Endometrial microvascular endothelial cells (primary cell): ENCODE measurements around the gene CPE. TPM values are rescaled to one million over a fixed set of nuclear protein-coding genes. Genes with fewer than 3 reads are reported as not detected.

Experiments
- in situ Hi-C: cut with HindIII; loops from 2 replicates; pipeline ENCODE4 v1.10.0; 2017; ENCODE audit warnings: low sequenced_read_pairs, low pct_unique_long_range_greater_than_20kb; ENCODE audit errors: inconsistent ontology term
- total RNA-seq: library from RNA; depleted of rRNA; stranded (reverse); fragments of >200 nt; gene quantifications from one replicate; pipeline ENCODE4 v1.2.3, GENCODE V29; 2015; ENCODE audit errors: inconsistent ontology term

The CPE gene
- total RNA-seq, 1 donor from 2014 or later = 0.09 TPM

DNA sequence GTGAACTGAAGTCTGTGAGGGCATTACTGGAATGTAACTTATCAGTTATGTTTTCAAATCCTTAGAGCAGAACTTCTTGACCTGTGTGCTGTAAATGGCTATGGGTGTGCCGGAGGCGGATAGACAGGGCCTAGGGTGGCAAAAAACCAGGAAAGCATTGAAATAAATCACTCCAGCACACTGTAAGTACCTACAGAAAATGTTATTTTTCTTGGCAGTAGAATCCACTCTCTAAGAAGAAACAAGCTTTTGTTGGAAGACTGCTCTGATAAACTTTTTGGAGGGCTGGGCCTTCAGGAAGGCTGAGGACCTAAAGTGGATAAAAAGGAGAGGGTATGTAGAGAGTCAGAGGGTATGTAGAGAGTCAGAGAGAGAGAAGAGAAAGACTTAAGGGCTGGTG lies 14.9 kb downstream of the CPE start:
- in situ Hi-C loops = no loop called here

GRCh38 chr4:165394275-165394674 lies 15.5 kb downstream of the CPE start:
- in situ Hi-C loops = no loop called here

- in situ Hi-C loops = no loop called here
Measured at GRCh38 chr4:165398570-165398969, 19.8 kb downstream of the CPE start.

DNA sequence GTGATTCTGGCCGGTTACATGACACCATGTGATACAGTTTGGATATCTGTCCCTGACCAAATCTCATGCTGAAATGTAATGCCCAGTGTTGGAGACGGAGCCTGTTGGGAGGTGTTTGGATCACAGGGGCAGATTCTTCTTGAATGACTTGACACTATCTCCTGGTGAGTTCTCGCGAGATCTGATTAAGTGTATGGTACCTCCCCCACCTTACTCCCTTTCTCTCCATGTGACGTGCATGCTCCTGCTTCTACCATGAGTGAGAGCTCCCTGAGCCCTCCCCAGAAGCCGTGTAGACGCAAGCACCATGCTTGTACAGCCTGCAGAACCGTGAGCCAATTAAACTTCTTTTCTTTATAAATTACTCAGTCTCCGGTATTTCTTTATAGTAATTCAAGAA lies 23.6 kb downstream of the CPE start:
- in situ Hi-C loops = no loop called here

- in situ Hi-C loops = no loop called here
Measured at GRCh38 chr4:165403048-165403447, 24.2 kb downstream of the CPE start.

GRCh38 chr4:165403637-165404036 lies 24.8 kb downstream of the CPE start:
- in situ Hi-C loops = no loop called here

GRCh38 chr4:165404080-165404479 lies 25.3 kb downstream of the CPE start:
- in situ Hi-C loops = no loop called here

DNA sequence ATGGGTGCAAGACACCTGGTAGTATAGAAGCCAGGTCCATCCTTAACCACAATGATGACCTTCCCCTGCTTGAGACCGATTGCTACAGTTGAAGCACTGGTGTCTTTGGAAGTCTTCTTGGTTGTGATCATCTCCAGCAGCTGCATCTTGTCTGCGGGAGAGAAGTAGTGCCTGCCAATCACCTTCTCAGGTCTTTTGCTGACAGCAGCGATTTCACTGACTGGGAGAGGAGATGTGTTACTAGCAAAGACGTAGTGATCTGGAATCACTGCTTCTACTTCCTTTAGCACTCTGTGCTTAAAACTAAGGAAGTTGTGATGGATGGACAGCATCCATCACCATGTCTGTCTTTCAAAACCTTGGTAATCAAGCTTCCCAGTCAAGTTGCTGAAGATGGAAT lies 25.9 kb downstream of the CPE start:
- in situ Hi-C loops = no loop called here

GRCh38 chr4:165410214-165410613 lies 31.4 kb downstream of the CPE start:
- in situ Hi-C loops = no loop called here

GRCh38 chr4:165415910-165416309 lies 37.1 kb downstream of the CPE start:
- in situ Hi-C loops = no loop called here

- in situ Hi-C loops = no loop called here
Measured at GRCh38 chr4:165418073-165418472, 39.3 kb downstream of the CPE start.

- in situ Hi-C loops = no loop called here
Measured at GRCh38 chr4:165425629-165426028, 46.8 kb downstream of the CPE start.

DNA sequence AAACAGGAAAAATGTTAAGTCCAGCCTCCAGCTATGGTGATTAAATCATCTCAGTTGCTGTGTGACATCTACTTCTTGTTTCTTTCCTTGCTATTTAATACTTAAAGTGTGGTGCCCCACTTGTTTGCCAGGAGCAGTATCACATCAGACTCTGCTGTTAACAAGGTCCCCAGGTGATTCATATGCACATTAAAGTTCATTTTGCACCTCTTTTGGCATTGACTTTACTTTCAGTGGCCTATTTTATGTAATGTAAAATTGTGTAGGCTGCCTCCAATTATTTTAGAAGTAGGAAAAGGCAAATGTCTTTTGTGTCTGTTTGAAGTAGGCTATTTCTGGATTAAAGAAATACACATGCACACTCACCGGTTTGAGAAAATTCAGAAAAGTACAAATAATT lies 47.5 kb downstream of the CPE start:
- in situ Hi-C loops = no loop called here

DNA sequence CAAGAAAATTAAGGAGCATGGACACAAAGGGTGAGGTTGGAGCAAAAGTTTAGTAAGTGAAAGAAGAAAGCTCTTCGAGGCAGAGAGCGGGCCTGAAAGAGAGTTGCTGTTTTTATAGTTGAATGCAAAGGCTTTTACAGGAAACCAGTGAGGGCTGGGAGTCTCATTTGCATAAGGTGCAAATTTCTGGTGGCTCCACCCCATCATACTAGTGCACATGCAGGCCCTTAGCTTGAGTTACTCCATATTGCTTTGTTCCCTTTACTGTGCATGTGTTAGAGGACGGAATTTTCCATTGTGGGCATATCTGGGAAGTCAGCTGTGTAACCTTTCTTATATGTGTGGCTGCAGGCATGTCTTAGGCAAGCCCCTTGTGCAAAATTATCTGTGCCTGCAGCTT lies 48.0 kb downstream of the CPE start:
- in situ Hi-C loops = no loop called here

GRCh38 chr4:165428957-165429356 lies 50.1 kb downstream of the CPE start:
- in situ Hi-C loops = no loop called here

GRCh38 chr4:165433529-165433928 lies 54.7 kb downstream of the CPE start:
- in situ Hi-C loops = no loop called here

DNA sequence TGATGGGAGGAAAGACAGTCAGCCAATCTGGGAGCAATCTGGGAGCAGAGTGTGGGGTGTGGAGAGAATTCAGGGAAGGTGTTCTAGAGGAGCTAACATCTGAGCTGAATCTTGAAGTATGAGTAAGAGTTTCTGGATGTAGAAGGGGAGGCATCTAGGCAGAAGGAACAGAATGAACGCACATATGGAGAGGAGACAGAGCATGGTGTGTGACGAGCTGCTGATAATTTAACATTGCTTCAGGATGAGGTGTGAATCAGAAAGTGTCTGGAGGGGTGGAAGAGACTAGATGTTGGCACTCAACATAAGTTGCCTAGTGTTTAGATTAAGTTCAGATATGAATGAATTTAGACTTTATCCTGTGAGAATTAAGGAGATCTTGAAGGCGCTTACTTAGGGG lies 58.9 kb downstream of the CPE start:
- in situ Hi-C loops = no loop called here

GRCh38 chr4:165439344-165439743 lies 60.5 kb downstream of the CPE start:
- in situ Hi-C loops = no loop called here

DNA sequence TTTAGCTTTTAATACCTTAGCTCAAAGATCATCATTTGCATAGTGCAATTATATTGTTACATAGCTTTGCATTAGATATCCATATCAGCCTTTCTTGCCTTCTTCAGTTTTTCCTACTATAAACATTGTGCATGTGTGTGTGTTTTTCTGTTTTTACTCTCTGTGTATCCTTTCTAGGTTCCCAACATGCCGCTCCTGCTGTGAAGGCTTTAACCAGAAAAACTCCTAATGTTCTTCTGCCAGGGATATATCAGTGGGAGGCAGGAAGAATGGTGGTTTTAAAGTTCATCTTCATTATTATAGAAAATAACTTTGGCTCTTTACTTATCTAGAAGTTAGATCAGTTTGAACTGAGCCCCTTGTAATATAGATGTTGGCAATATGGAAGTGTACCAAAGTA lies 61.2 kb downstream of the CPE start:
- in situ Hi-C loops = no loop called here

GRCh38 chr4:165440415-165441158 lies 61.8 kb downstream of the CPE start:
- in situ Hi-C loops = no loop called here

GRCh38 chr4:165443276-165443675 lies 64.5 kb downstream of the CPE start:
- in situ Hi-C loops = no loop called here
